ENCODE results near the gene PACS1.

The PACS1 gene

GRCh38 chr11:66044757-66045156, 25.3 kb upstream of the PACS1 start:
- no peak overlapping the region for H3K4me3 ChIP-seq (ENCODE audit: control insufficient read depth, low read depth, low read length)
- no peak for DNase-seq (ENCODE audit: low read depth)
- no peak for TF ChIP-seq CTCF (conservative IDR thresholded peaks at IDR 0.05; ENCODE audit: control insufficient read depth, insufficient read depth, low read depth, low read length)

GRCh38 chr11:66045177-66045639, 24.9 kb upstream of the PACS1 start:
- DNase-seq (ENCODE audit: low read depth) = peak; percentile 68
- TF ChIP-seq CTCF (conservative IDR thresholded peaks at IDR 0.05; ENCODE audit: control insufficient read depth, insufficient read depth, low read depth, low read length) = peak; percentile 88
- H3K4me3 ChIP-seq (ENCODE audit: control insufficient read depth, low read depth, low read length) = no peak overlapping the region

- TF ChIP-seq CTCF (conservative IDR thresholded peaks at IDR 0.05; ENCODE audit: control insufficient read depth, insufficient read depth, low read depth, low read length) = no peak
- H3K4me3 ChIP-seq (ENCODE audit: control insufficient read depth, low read depth, low read length) = no peak overlapping the region
- no peak for DNase-seq (ENCODE audit: low read depth)
These were observed 23.2 kb upstream of the PACS1 start for GRCh38 chr11:66046901-66047300.

- H3K4me3 ChIP-seq (ENCODE audit: control insufficient read depth, low read depth, low read length) = no peak overlapping the region
These were observed 22.3 kb upstream of the PACS1 start for GRCh38 chr11:66047541-66048365.

GRCh38 chr11:66048547-66049323, 21.3 kb upstream of the PACS1 start, which contains the start of gene GAL3ST3:
Gene GAL3ST3 (minus strand): TSS chr11:66049161. CDS start chr11:66045415, 3,746 bp downstream.
- no peak for TF ChIP-seq CTCF (conservative IDR thresholded peaks at IDR 0.05; ENCODE audit: control insufficient read depth, insufficient read depth, low read depth, low read length)
- no peak within 1 kb of the TSS for H3K4me3 ChIP-seq (ENCODE audit: control insufficient read depth, low read depth, low read length)
- DNase-seq (ENCODE audit: low read depth) = no peak

More at GRCh38 chr11:66047541-66048365, 22.3 kb upstream of the PACS1 start:
- no peak for DNase-seq (ENCODE audit: low read depth)
- no peak for TF ChIP-seq CTCF (conservative IDR thresholded peaks at IDR 0.05; ENCODE audit: control insufficient read depth, insufficient read depth, low read depth, low read length)

- TF ChIP-seq CTCF (conservative IDR thresholded peaks at IDR 0.05; ENCODE audit: control insufficient read depth, insufficient read depth, low read depth, low read length) = no peak
- H3K4me3 ChIP-seq (ENCODE audit: control insufficient read depth, low read depth, low read length) = no peak overlapping the region
- DNase-seq (ENCODE audit: low read depth) = no peak
These were observed 19.4 kb upstream of the PACS1 start for GRCh38 chr11:66050581-66051231.

Data from fibroblast of mammary gland (primary cell).